NCI-H187 treated with DMSO at 0.1 percent for 48 hours (cell line): Measurements from ENCODE around the gene DDX28.
"Not testable (repeated sequence)": the region's sequence is repeated elsewhere in the genome, so short reads cannot be mapped to it uniquely, and the experiment has no call there.

Source experiments
- DNase-seq: peaks from one replicate; lab custom pipeline; 2025; lab: John Stamatoyannopoulos, UW

Gene DDX28

DNA sequence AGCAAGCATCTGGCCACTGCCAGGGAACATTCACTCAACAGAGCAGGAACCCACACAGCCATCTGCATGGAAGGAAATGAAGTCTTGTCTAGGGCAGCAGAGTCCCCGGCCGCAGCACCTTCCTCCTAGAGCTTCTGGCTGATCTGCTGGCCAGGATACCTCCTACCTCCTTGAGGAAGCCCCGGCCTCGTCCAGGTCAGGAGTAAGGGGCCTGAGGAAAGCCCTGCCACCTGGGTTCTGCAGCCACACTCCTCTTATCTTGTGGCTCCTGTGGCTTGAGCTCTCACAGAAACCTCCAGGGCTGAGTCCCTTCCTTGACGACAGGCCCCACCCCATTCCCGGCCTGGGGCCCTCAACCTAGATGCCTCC is 29.0 kb downstream of the DDX28 start:
- not testable (repeated sequence) for DNase-seq

DNA sequence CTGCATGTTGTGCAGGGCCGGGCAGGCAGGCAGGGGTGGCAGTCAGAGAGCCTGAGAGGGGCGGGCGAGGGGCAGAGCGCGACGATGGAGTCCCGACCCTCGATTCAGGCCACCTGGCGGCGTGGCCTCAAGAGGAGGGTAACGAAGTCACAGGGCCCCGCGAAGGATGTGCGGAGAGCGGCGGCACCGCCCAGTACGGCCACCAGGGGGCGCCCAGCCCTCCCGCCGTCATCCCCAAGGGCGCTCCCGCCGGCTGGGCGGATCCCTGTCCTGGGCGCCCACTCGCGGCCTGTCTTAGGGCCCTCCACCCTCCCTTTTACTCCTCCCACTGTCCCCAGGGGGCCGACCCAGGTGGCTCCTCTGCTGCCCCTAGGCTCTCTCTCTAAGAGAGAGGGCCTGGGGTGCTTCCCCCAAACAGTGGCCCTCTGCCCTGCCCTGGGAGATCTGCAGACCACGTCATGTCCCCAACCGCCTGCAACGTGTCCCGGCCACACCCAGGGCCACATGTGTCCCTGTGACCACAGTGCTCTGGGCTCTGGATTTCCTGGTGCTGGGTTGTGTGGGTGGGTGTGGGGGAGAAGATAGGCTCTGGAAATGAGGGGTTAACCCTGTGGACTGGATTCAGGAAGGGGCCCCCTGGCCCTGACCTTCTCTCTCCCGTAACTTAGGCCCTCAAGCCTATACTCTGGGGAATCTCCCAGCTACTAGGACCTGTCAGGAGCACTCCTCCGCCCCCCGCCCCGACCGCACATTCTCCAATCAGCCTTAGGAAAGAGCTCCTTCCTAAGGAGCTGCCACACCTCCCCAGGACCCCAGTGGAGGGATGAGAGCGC is 29.6 kb downstream of the DDX28 start:
- DNase-seq = no peak

DNA sequence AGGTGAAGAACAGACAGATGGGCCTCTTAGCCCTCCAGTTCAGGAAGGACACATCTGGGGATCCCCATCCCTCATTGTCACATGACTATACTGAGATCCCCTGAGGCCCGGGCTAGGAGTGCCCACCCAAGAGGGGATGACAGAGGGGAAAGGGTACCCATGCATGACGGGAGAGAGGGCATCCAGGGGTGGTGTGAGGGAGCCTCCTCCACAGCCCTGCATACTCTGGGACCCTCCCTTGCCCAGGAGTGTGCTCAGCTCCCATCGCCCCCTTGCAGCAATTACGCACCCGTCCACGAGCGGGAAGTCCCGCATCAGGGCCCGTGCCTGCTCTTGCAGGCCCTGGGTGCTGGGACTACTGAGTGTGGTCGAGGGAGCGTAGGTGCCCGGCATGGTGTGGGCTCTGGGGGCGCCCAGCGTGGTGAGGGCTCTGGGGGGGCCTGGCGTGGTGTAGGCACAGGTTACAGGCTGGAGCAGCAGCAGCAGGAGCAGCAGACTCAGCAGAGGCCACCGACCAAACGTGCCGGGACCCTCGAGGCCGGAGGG is 30.3 kb downstream of the DDX28 start:
- DNase-seq = no peak

DNA sequence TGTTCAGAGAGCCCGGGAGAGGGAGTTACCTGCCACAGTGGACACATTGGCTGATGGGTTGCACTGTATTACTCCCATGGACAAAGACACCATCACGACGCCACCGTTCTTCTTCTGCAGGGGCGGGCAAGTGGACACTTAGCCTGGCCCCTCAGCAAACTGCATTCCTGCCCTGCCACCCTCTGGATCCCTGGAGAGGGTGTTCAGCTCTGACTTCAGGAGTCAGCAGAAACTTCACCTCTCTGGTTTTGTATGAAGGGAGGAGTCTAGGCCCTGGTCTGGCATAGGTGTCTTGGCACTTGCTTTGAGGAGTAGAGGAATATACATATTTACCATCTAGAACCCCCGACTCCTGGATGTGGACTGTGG is 33.0 kb downstream of the DDX28 start:
- DNase-seq = no peak

DNA sequence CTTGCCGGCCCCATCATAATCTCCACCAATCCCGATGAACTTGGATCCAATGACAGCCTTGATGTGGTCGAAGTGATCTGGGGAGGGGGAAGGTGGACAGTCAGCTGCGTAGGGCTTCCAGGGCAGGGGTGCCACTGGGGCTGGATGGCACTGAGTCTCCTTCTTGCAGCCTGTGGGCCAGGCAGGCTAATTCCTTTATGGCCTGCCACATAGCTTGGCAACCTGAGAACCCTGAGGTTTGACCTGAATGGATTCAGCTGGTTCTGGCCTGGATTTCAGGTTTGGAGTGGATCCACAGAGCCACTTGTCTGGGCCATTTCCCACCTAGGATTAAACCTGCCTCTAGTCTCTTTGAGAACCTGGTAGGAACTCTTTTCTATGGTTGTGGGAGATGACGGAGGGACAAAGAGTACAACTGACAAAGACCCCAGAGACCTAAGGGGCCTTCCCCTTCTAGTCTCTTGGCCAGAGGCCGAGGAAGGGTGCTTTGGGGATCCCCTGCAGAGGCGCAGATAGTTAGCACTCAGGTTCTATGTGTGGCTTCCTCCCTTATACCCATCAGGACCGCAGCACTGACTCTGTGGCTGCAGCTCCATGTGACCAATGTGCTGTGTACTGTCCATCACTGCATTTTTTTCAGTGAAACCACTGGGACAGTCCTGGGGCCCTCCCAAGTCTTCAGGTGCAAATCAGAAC is 33.6 kb downstream of the DDX28 start:
- DNase-seq = no peak

DNA sequence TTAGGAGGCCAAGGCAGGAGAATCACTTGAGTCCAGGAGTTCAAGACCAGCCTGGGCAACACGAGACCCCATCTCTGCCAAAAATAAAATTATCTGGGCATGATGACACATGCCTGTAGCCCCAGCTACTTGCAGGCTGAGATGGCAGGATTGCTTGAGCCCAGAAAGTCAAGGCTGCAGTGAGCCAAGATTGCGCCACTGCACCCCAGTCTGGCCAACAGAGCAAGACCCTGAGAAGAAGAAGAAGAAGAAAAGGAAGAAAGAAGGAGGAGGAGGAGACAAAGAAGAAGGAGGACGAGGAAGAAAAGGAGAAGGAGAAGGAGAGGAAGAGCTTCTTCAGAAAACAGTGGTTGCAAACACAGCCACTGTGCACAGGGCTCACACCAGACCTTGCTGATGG is 34.4 kb downstream of the DDX28 start:
- no peak for DNase-seq

DNA sequence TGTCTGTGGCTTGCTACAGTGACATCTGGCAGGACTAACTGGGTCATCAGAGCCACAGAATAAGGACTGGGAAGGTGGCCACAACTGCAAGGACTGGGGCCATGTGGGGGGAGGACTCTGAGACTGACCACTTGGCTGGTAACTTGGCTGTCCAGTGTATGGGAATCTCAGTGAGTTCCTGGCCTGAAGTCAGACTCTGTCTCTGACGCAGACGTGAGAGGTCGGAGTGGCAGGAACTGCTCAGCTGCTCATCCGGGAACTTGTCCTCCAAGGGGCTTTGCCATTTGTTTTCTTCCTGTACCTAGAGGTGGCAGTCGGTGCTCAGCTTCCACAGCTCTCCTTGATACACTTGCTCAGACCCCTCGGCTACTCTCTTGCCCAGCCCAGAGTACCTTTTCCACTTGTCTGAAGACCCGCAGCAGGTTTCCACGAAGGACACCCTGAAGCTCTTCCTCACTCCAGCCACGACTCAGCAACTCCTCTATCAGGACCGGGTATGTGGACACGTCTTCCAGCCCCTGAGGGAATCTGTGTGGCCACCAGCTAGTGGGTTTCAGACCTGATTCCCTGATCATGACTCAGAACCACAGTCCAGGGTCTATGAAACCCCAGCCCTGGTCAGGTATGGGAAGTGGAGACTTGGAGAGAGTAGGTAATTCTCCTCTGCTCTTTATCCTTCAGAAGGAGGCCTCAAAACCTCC is 35.4 kb downstream of the DDX28 start:
- DNase-seq = no peak

DNA sequence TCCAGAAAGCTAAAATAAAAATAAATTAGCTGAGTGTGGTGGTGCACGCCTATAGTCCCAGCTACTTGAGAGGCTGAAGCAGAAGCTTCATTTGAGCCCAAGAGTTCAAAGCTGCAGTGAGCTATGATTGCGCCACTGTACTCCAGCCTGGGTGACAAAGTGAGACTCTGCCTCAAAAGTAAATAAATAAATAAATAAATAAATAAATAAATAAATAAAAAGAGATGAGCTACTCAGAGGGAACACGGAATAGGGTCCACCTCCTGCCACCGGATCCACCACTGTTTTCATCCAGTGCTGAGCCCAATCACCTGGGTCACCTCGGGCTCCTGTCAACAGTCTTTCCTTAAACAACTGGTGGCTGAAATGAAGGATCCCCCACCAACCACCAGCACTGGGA is 36.1 kb downstream of the DDX28 start:
- DNase-seq = no peak

DNA sequence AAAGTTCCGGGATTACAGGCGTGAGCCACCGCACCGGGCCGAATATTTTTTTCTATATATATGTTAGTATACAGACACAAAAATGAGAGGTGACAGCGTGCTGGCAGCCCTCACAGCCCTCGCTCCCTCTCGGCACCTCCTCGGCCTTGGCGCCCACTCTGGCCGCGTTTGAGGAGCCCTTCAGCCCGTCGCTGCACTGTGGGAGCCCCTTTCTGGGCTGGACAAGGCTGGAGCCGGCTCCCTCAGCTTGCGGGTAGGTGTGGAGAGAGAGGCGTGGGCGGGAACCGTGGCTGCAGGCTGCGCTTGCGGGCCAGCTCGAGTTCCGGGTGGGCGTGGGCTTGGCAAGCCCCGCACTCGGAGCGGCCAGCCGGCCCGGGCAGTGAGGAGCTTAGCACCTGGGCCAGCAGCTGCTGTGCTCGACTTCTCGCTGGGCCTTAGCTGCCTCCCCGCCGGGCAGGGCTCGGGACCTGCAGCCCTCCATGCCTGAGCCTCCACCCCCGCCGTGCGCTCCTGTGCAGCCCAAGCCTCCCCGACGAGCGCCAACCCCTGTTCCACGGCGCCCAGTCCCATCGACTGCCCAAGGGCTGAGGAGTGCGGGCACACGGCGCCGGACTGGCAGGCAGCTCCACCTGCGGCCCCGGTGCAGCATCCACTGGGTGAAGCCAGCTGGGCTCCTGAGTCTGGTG is 40.9 kb downstream of the DDX28 start:
- DNase-seq = no peak

DNA sequence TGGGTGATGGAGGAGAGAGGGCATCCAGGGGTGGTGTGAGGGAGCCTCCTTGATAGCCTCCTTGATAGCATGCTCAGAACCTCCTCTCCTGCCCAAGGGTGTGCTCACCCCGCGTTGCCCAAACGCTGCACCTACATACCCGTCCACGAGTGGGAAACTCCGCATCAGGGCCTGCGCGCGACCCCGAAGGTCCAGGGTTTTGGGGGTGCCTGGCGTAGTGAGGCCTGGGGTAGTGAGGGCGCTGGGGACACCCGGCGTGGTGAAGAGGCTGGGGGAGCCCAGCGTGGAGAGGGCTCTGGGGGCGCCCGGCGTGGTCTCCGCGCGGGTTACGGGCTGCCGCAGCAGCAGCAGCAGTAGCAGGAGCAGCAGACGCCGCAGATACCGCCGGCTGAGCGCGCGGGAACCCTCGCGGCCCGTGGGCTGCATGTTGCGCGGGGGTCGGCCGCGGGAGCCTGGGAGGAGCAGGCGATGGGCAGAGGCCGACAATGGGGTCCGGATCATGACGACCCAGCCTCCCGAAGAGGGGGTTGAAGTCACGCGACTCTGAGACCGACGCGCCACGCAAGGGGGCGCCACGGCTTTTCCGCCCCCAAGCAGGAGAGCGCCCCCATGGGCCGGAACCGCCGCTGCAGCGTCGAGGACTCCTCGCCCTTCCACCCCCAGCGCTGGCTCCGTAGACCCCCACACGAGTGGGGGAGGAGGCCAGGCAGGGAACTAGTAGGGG is 42.9 kb downstream of the DDX28 start, which contains the start of gene DPEP3:
TSS of gene DPEP3 (minus strand) at position 545 of the 724 bp plus-strand sequence. CDS start at position 426, 119 bp downstream.
- DNase-seq = no peak

DNA sequence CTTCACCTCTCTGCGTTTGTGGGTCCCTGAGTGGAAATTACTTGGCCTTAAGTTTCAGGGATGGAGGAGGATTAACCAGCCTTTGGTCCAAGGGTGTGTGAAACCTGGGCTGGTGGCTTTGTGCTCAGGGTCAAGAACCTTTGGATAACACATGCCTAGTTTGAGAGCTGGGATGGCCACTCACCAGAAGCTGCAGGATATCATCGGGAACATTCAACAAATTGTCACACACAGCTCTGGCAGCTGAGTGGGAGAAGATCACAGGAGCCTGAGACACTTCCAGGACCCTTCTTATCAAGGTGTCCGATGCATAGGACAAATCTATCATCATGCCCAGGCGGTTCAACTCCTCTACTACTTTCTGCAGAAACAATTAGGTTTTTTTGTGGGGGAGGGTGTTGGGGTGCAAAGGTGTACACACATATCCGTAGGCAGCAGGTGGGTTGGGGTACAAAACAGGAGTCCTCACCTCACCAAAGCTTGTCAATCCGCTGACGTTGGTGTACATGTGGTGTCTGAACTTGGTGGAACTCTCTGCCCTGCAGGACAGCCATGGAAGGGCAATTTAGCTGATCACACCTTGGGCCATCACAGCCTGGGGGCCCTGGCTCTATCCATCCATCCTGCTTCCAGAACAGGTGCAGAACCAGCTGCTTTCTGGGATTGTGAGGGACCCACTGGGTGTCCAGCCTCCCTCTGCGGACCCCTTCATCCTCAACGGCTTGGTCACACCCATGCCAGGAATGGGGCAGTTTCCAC is 45.4 kb downstream of the DDX28 start:
- DNase-seq = no peak

DNA sequence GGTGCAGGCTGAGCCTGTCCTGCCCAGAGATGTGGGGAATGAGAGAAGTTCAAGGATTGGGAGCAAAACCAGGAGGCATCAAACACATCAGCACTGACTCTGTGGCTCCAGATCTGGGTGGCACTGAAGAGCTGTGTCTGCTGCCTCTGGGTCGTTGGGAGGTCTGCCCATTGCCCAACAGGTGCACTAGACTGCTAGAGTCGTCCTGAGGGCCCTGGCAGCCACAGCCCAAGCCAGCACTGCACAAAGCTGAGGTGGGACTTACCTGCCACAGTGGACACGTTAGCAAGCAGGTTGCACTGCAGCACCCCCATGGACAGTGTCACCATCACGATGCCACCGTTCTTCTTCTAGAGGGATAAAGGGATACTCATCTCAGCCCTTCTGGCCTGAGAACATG is 46.0 kb downstream of the DDX28 start:
- DNase-seq = no peak

DNA sequence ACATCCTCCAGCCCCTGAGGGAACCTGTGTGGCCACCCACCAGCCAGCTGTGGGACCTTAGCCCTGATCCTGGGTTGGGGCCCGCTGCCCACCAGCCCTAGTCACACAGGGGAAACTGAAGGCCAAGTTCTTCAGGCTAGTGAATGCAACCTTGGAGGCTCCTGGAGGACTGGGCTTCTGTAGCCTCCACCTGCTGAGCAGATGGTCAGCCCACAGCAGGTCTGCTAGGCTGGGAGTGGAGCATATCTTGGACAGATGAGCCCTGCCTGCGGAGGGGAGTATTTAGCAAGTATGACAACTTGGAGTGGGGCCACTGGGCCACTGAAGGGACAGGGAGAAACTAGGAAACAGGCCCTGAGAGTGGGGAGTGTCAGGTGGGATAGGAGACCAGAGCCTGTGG is 46.8 kb downstream of the DDX28 start:
- DNase-seq = no peak

DNA sequence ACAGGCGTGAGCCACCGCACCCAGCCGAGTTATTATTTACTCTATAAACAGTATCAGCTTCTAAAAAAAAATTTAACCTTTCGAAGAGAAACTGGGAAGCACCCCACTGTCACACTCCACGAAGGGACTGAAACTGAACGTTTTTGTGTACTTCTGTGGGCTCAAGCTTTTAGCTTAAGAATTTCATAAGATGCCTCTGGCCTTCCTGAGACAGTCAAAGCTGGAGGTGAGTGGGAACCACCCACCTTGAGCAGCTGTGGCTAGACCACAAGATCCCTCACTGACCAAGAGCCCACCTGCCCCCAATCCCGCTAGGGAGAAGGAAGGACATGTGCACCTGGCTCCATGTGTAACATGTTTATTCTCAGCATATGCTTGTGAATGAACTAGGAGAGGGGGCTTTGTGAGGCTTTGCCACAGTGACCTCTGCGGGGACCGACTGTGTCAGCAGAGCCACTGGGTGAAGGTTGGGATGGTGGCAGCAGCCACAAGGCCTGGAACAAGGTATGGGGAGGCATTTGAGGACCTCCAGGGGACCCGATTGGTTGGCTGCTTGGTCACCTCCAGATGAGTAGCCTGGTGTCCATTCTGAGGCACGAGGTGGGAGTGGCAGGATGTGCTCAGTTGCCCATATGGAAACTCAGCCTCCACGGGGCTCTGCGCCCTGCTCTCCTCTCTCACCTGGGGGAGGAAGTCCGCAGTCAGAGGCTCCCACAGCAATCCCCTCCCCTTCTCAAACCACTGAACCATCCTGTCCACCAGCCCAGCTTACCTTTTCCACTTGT is 47.5 kb downstream of the DDX28 start:
- DNase-seq = no peak

DNA sequence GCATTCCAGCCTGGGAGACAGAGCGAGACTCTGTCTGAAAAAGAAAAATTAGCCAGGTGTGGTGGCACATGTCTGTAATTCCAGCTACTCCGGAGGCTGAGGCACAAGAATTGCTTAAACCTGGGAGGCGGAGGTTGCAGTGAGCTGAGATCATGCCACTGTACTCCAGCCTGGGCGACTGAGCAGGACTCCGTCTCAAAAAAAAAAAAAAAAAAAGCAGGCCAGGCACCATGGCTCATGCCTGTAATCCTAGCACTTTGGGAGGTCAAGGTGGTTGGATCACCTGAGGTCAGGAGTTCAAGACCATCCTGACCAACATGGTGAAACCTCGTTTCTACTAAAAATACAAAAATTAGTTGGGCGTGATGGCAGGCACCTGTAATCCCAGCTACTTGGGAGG is 50.7 kb downstream of the DDX28 start:
- DNase-seq = not testable (repeated sequence)

DNA sequence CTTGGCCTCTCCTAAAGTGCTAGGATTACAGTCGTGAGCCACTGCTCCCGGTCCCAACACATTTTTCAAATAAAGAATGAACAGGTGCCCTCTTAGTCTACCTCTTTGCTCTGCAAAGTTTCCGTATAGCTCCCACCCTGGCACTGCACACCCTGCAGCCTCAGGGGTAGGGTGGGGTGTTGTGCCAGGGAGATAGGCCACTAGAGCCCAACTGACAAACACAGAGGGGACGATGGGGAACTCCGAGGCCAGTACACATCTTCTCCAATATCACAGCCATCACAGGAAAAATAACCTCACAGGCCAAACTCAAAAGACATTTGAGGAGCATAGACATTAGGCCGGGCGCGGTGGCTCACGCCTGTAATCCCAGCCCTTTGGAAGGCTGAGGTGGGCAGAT is 51.9 kb downstream of the DDX28 start:
- no peak for DNase-seq
